Dermis blood vessel endothelial cell (primary cell): Measurements from ENCODE around the gene ADAMTS8. TPM values are rescaled to one million over a fixed set of nuclear protein-coding genes. Genes with fewer than 3 reads are reported as not detected.

Source experiments
- DNase-seq: peaks from one replicate; pipeline ENCODE4 v3.0.0; 2010
- total RNA-seq: library from RNA; depleted of rRNA; stranded (reverse); fragments of >200 nt; gene quantifications from 2 replicates; pipeline ENCODE4 v1.2.3, GENCODE V29; 2014

The ADAMTS8 gene
- total RNA-seq, 1 donor from 2014 or later = not detected

- peak; percentile 12 for DNase-seq
Measured at GRCh38 chr11:130436171-130436570, 7.8 kb upstream of the ADAMTS8 start.

DNA sequence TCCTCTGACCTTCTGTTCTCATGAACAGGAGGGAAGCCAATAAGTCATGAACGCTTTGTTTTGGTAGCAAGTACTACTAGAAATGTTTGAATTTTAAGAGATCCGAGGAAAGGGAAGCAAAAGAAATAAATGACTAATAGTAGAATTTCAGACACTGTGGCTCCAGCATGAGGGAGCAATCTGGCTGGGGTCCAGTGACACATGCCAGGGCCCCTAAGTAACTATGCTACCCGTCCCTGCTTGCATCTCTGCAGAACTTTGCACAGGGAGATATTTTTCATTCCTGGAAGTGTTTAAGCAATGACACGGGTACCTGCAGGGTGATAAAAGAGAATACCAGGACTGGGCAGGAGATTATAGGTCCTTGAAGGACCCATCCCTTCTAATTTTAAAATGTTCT, 7.3 kb upstream of the ADAMTS8 start:
- peak; percentile 7 for DNase-seq

DNA sequence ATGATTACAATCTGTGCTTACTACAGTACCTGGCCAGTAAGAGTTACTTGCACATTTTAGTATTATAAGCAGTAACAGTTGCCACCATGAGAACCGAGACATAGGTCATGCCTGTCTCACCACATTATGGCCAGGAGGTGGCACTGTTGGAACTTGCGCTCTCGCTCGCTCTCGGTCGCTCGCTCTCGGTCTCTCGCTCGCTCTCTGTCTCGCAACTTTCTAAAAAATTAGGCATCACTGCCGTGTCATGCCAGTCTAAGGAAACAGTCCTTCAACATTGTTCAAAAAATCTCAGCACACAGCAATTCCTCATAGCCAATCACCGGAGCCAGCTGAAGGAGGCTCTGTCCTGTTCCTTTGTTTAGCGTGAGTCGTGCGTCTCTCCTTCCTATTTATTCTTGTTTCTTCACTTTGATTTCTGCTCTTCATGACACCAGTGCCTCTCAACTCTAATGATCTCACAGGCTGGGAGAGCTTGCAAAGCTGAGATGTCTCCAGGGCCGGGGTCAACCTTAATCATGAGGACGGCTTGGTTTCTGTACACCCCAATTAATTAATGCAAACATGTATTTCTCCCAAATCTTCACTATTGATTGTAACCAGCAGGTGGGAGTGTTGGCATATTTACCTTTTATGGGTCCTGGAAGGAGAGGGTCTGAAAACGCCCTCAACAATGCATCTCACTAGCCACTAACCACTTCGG, 6.3 kb upstream of the ADAMTS8 start:
- peak; percentile 90 for DNase-seq

DNA sequence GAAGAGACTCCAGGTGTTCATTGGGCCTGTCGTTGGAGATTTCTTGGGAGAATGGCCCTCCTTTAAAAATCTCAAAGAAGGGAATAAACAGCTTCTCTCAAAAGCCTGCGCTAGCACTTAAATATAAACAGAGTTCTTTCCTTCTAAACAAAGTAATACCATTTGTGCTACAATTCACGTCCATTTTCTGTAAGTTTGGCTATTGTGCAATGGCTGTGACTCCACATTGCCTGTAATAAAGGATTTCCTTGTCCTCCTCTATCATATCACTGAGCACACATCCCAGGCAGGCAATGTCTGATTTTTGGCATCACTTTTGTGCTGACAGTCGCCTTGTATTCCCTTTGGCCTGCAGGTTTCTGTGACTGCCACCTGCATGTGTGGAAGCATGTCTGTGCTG, 4.9 kb upstream of the ADAMTS8 start:
- DNase-seq = no peak

GRCh38 chr11:130431801-130432200, 3.4 kb upstream of the ADAMTS8 start:
- DNase-seq = no peak

- DNase-seq = peak; percentile 87
Measured at GRCh38 chr11:130431331-130431773, 2.9 kb upstream of the ADAMTS8 start.

DNA sequence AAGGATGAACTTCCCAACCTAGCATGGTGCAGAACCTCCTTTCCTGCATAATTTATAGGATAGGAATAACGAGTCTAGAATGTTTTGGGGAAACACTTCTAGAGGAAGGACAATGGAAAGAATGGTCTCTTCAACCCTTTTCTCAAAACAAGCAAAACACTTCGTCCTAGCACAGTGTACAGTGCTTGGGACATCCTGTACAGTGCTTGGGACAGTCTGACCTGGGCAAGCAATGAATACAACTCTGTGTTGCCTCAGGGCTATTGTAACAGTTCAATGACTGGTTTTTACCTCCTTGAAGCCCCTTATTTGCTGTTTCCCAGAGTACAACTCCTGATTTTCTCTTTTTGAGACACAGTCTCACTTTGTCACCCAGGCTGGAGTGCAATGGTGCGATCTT, 1.6 kb upstream of the ADAMTS8 start:
- DNase-seq = no peak

DNA sequence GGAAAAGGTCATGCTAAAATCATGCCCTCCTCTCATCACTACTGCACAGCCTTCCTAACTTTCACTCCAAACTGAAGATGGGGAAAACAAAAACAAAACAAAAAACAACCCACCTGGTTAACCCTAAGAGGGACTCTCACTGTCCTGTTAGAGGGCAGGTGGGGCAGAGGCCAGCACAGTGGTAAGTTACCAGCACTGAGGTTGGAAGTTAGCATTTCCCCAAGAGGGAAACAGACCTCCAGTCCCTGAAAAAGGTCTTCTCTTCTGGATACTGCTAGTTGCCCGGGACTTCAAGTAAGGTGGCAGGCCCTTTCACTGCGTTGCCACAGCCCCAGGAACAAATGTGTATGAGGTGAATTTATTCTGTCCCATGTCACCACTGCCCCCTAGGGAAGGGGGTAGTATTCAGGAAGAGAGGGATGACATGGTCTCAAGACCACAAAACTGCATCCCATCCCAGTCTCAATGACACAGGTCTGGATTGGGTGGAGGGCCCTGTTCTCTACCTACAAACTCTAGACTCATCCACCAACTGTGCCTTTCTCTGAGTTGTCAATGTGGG, 792 bp upstream of the ADAMTS8 start:
- DNase-seq = no peak

DNA sequence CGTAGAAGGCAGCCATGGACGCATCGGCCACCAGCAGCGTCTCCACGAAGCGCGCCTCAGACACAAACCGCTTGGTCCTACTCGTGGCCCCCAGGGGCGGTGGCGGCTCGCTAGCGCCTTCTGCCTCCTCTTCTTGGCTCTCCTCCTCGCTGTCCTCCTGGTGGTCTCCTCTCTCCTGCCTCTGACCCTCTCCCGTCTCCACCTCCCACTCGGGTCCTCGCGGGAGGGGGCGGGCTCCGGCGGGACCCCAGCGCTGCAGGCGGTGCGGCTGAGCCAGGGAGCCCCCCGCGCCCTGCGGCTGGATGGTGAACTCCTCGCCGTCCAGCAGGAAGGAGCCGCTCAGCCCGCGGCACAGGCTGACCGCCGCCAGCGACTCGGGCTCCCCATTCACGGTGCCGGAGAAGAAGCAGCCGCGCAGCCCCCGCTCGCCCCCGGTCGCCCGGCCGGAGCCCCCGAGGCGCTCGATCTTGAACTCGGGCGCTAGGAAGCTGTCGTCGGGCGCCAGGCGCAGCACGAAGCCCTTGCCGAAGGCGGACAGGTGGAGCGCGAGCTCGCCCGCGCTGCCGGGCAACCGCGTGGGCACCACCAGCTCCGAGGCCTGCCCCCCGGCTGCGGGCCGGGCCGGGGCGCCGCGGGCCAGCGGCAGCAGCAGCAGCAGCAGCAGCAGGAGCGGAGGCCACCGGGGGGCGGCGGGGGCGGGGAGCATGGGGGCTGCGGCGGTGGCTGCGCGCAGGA, 661 bp downstream of the ADAMTS8 start:
- peak; percentile 14 for DNase-seq

- no peak for DNase-seq
Measured at GRCh38 chr11:130426837-130427341, 1.5 kb downstream of the ADAMTS8 start.

DNA sequence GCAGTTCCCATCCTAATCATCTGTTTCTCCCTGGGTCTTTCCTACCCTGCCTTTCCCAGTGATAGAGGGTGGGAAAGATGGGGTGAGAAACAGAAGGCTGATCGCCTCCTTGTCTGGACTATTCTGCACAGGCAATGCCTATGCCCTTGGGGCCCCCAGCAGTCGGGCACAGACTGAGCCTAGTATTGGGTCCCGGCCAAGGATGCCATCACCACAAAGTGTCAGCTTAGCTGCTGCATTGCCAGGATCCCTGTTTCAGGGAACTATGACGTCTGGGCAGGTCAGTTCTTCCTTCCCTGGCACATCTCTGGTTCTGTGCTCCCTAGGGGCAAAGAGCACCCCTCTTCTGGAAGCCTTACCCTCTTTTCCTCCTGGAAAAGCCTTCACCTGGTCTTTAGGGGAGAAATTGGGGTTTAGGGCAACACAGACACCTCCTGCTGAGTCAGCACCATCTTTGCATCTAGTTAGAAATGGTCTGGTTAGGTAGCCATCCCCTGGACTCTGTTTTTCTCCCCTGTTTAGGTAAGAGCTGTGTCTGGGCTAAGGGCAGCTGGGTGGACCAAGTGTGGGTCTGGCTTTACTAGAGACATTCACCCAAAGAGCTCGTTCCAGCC, 2.1 kb downstream of the ADAMTS8 start:
- no peak for DNase-seq

GRCh38 chr11:130425156-130425555, 3.3 kb downstream of the ADAMTS8 start:
- DNase-seq = no peak

DNA sequence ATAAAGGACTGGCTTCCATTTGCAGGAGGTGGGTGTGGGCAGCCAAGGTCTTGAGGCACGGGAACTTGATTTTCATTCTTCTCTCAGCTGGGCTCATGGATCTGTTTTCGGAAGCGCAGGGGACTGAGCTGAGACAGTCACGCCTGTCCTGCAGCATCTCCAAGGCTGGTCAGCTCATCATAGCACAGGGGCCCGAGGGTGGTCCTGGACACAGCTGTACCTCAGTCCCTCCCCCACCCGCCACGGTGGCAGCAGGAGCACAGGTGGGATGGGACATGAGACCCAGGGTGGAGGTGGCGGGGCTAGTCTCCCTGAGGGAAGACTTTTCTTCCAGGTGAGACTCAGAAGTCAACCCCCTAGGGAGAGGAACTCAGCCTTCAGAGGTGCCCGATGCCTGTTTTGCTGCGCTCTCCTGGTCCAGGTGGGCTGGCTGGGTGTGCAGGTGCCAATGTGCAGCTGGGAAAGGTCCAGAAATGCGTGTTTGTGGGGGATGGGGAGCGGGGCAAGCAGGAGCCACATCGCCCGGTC, 3.7 kb downstream of the ADAMTS8 start:
- DNase-seq = no peak

DNA sequence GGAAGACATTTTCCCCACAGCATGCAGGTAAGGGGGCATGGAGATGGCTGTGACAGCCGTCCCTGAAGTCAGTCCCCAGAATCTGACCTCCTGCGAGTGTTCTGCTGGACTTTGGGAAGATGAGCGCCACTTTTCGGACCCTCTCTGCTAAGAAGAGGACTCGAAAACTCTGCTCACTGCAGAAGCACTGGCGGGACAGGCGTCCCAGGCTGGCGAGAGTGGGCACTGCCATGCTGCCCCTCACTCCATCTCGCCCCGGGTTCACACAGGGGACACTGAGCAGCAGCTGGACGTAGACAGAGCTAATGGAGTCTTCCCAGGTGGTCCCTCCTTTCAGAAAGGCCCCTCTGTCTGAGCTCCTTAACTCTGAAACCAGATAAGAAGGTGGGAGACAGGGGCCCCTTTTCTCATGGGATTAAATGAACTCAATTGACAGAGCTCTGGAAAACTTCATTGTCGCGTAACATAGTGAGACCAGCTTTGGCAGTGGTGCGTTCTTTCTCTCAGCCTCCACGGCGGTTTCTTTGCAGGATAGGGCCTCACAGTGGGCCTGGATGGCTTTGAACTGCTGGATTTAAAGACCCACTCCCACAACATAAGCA, 4.8 kb downstream of the ADAMTS8 start:
- DNase-seq = no peak

DNA sequence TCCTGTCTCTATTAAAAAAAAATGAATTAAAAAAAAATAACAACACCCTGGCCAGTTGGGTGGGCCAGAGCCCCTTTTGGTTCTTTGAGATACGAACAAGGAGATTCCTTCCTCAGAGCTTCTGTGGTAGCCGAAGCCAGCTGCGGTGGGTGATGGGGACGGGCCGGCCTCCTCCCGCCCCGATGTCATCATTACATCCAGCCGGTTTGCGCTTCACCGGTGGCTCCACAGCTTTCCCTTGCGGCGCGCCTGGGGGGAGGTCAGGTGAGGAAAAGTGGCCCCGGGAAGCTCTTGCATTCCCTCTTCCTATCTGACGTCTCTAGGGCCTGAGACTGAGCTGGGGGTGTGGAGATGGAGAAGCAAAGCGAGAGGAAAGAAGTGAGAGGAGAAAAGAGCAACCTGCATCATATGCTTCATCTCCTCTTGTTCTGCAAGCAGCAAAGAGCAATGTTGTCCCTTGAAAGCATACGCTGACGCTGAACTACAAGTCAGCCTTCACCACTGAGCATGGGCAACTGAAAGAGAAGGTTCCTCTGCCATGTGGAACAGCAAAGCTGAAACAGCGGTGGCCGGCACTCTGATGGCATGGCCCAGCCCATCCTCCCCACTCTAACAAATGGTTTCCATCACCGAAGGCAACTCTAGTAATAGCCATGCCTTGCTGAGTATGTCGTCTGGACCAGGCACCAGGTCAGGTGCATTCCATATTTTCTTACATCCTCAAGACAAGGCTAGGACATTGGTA, 6.0 kb downstream of the ADAMTS8 start:
- no peak for DNase-seq

- no peak for DNase-seq
Measured at GRCh38 chr11:130421697-130422096, 6.7 kb downstream of the ADAMTS8 start.

DNA sequence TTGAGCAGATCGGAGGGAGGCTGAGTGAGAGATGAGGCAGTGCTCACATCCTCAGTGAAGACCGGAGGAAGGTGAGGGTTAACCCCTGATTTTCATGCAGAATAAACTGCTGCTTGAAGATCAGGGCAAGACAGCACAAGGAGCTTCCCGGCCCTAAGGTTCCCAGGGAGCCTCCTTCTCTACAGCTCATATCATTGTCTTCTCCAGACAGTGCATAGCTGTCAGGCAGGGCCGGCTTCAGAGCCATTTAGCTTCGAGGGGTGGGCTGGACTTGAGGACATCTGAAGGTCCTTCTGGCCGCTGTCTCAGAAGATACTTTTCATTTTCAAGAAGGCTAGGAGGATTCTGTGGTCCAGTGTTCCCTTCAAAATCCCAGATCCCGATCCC, 7.2 kb downstream of the ADAMTS8 start:
- DNase-seq = no peak

DNA sequence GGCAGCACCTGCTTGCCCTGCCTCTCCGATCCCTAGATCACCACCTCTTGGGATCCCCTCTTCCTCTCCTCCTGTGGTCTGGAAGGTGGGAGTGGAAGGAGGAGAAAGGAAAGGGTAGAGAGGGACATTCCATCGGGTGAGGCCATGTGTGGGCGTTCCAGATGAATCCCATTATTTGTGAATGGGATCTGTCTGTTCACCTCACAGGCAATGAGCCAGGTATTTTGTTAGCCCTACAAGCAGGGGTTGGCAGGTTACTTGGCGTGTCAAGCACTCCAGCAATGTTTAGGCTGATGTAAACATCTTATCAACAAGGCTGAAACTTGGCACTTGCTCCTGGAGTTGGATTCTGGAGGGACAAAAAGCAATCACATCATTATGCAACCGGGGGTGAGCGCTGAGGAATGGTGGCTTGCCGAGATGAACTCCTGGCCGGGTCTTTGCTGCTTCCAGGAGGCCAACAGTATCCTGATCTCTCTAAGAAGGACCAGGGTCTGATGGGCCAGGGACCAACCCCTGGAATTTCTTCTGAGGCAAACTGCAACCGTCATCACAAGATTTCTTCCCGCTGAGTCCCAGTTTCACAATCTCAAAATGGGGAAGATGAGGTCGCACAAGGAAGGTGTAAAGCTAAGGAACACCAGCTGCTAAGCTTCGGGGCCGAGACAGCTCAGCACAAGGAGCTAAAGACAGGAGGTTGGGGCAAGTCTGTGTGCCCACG, 7.8 kb downstream of the ADAMTS8 start:
- no peak for DNase-seq

DNA sequence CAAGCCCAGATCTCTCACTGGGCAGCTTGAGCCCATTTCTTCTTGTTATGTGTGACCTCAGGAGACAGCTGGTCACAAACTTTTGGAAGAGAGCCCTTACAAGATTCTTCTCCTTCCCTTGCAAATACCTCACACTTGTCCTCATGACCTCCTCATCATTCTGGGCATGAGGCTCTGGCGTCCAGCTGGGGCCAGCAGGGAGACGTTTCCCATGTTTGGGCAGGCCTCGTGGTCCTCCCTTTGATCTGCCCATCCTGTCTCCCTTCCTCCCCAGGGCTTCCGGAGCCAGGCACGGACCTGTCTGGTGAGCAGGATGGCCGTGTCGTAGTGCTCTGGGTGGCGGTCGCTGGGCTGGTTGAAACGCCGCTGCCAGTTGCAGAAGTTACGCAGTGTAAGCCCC, 9.7 kb downstream of the ADAMTS8 start:
- DNase-seq = no peak

DNA sequence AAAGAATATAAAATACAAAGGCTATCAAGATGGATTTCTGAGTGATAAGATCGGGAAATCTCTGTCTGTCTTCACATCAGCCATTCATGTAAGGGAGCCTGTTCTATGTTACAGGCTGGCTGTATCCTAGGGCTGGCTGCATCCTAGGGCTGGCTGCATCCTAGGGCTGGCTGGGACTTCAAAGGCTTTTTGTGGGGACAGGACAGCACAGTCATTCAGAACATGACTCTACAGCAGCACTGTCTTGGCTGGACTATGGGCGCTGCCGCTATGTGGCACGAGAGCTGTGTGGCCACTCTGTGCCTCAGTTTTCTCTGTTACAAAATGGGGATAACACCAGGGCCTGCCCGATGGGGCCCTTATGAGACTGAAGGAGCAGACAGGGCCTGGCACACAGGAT, 10.2 kb downstream of the ADAMTS8 start:
- DNase-seq = no peak

DNA sequence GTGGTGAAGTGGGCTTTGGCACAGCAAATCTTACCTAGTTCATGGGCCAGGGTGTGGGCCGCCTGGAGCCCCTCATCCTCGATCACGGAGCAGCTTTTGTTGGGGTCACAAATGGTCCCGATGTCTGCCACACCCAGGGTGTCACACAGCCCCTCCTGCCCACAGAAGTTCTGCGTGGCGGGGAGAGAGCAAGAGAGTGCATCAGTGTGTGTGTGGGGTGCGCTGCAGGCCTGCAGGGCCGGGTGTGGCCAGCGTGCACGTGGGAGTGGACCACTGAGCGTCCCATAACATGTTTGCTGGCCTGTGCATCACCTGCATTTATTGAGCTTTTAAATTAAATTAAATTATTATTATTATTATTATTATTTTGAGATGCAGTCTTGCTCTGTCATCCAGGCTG, 11.5 kb downstream of the ADAMTS8 start:
- DNase-seq = no peak
